HG02763 (cell line): Measurements from ENCODE around the gene SRRD.

Experiments
- ATAC-seq: cut with Tn5 transposase; IDR thresholded peaks from one replicate; pipeline ENCODE4 v1.9.1; 2021; ENCODE audit warnings: mild to moderate bottlenecking, moderate library complexity; ENCODE audit not compliant: unreplicated experiment

SRRD gene

GRCh38 chr22:26481694-26482093 is 2.0 kb upstream of the SRRD start:
- no peak for ATAC-seq

DNA sequence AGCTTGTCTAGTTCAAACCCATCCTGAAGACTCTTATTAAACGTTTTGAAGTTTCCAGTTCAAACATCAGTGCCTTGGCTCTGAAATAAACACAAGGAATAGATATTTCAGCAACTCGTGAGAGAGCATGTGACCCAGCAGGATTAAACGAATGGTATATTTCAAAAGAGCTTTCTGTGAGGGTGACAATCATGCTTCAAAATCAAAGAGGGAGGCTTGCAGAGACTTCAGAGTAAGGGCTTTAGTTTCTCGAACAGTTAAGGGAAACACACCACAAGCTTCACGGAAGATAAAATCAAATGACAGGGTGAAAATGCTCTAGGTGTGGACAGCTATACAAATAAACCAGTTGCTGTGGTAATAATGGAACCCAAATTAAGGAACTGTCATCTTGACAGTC is 1.5 kb upstream of the SRRD start:
- ATAC-seq = no peak

DNA sequence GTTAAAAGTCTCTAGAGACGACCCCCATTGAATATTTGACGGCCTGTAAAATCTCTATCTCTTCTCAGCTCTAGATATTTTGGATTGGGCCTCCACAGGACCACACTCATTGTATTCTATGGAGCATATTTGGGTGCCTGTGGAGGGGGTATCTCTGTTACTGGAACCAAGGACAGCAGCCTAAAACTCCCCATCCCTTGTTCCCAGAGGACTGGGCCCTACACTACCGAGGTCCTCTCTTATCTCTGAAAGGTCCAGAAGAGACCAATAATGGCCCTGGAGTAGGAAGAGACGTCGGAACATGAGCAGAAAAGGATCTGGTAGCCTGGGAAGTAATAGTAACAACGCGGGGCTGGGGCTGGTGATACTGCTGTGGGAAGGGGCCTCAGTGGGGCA is 636 bp upstream of the SRRD start:
- no peak for ATAC-seq

DNA sequence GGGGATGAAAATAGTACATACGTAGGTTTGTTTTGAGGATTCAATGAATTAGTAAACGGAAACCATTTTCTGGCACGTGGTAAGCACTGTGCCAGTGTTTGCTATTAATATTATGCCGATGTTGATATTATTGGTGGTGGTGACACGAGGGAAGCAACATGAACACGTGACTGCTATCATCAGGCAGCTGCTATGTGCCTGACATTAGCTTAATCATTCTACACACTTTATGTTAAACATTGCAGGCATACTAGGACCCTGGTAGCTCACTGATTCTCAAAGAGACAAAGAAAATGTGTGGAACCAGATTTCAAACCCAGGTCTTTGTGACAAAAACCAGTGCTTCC is 656 bp downstream of the SRRD start:
- no peak for ATAC-seq

DNA sequence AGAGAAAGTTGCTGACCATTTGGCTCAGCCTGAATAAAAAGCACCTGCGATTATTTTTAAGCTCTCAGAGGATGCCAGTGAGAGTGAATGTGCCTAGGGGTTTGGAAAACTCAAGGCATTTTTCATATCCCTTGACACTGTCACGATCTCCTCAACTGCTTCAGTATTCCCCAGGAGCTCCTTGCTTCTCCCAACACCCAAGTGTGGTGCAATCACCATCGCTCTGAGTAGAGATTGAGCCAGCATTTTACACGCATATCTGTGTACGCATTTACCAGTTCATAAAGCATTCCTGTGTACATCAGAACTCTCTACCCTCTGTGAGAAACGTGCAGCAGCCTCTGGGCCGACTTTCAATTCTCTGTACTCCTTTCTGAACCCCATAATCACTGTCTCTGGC is 1.3 kb downstream of the SRRD start:
- no peak for ATAC-seq

DNA sequence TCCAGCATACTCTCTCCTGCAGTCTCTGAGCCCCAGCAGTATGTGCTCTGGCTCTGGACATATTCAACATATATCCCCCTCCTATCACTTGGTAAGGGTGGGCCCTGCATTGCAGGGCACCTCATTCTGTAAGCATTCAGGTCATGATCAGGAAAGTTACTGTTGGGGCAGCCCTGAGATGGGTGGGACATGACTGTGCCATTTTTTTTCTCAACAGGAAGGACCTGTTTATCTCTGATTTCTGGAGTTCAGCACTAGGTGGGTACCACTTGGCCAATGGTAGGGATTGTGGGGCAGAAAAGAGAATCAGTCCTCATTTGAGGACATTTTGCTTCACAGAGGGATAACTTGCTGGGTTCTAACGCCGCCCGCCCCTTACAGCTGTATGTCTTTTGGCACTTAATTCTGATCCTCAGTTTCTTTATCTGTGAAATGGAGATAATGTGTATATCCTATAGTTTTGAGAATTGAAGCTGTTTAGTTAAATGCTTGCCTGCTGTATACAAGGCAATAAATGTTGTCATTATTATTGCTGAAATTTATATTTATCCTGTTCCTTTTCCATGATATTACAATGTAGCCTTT is 2.2 kb downstream of the SRRD start:
- ATAC-seq = no peak

DNA sequence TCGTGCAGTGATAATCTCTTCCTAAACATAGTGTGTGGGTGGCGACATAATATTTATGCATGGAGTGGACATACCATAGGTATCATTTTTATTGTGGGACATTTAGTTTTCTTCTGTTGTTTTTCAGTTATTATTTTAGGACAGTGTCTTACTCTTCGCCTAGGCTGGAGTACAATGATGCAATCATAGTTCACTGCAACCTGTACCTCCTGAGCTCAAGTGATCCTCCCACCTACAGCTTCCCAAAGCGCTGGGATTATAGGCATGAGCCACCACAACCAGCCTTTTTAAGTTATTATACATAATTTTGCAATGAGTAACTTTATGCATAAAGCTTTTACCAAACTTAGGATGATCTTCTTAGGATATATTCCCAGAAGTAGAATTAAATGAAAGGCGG is 2.7 kb downstream of the SRRD start:
- no peak for ATAC-seq

DNA sequence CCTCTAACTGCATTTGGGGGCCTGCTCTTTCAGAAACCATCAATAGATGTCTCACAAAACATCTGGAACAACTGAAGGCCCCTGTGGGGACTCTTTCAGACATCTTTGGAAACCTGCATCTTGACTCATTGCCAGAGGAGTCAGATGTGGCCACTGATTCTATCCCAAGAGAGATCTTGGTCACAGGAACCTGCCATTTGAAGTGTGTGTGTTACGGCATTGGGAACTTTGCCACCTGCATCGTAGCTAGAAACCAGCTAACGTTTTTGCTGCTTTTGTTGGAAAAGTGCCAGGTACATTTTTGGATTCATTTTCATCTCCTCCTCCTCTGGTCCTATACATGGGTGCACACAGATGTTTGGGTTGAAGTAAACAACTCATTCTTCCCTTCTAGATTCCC is 4.3 kb downstream of the SRRD start:
- ATAC-seq = no peak

DNA sequence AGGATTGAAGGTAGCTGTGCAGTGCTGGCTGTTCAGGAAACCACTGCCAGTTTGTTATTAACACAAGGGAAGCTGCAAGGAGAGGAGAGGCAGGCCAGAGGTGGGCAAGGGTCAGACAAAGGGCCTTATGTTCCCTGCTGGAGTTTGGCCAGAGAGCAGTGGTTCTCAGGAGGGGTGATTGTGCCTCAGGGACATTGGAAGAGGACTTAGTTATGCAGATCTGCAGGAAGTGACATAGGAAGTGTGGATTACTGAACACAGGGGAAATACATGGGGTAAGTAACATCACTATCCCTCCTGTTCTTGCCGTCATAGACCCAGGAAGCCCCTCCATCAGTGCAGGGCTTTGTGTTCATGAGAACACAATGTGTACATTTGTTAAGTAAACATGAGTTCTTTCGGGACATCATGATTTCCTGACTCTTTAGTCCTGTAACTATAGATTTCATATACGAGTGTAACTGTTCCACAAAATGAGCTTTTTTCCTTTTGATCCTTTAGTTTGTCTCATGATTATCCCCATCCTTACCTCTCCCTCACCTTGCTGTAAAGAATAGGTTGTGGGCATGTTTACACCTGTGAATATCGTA is 5.9 kb downstream of the SRRD start:
- no peak for ATAC-seq

GRCh38 chr22:26492220-26492619 is 8.5 kb downstream of the SRRD start:
- no peak for ATAC-seq

GRCh38 chr22:26494506-26494905 is 10.8 kb downstream of the SRRD start:
- ATAC-seq = no peak

GRCh38 chr22:26496456-26496855 is 12.8 kb downstream of the SRRD start:
- no peak for ATAC-seq

- ATAC-seq = no peak
Observed at GRCh38 chr22:26499188-26499703, 15.6 kb downstream of the SRRD start.

DNA sequence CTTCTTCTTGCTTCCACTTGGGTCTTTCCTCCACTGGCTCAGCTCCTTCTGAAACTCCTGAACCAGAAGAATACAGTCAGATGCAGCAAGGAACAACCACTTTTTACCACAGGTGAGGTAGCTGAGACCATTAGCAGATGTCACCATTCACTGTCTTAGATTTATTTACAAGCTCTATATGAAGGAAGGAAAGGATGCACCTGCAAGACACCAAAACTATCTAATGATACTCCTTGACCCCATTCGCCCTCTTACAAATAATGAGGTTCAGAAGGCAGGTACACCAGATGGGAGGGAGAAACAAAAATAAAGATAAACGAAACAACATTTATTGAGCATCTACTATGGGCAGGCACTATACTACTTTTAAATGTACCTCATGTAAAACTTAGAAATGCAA is 18.3 kb downstream of the SRRD start:
- ATAC-seq = no peak

DNA sequence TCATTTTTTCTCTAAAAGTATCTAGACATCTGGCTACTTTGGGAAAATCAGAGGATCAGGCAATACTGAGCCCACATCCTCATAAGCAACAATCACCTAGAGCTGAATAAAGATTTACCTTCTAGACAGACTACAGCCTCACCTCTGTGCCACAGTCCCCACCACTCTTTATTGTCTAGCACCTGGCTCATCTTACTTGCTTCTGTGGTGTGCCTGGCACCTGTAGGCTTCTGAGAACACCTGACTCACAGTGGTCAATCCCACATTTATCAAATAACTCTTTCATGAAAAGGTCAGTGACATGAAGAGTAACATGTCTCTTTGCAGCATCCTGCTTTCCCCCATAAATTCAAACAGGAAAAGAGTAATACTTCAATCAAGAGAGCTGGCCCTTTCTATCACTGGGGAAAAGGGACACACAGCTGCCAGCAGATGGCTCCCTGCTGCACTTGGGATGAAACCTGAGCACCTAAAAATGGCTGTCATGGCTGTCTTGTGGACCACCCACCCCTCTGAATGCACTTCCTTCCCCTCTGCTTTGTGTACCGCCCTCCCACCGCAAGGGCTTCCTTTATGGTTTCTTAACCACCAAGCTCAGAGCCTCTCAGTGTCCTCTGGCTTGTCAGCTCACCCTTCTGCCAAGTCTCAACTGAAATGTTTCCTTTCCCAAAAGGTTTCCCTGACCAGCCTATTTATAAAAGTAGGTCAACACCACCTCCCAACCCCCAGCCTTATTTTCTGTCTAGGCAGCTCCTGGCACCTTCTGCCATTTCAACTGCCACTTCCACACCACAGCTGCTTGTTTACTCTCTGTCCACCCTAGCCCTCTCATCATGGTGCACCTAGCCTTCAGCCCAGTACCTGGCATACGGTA is 19.2 kb downstream of the SRRD start:
- no peak for ATAC-seq

- ATAC-seq = no peak
Observed at GRCh38 chr22:26503758-26504157, 20.1 kb downstream of the SRRD start.

DNA sequence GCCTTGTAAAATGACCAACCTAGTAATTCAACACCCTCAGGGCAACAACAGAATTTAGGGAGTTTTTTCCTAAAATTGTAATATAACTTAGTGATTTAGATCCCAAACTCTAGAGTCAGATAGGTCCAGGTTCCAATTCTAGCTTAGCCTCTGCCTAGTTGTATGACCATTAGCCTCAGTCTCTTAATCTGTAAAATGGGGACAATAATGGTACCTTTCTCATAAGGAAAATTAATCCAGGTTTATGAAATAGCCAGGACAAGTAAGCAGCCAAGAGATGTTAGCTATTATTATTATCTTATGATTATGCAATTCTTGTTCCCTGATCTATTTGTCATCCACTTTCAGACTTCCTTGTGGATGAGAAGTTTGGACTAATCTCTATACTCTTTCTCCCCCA is 24.5 kb downstream of the SRRD start:
- no peak for ATAC-seq

- ATAC-seq = peak; percentile 88
Observed at GRCh38 chr22:26512149-26512793, 28.6 kb downstream of the SRRD start, which contains the start of gene TFIP11. Gene TFIP11, minus strand, starts transcription at chr22:26512473. Its CDS starts 2,201 bp downstream, at chr22:26510272.

DNA sequence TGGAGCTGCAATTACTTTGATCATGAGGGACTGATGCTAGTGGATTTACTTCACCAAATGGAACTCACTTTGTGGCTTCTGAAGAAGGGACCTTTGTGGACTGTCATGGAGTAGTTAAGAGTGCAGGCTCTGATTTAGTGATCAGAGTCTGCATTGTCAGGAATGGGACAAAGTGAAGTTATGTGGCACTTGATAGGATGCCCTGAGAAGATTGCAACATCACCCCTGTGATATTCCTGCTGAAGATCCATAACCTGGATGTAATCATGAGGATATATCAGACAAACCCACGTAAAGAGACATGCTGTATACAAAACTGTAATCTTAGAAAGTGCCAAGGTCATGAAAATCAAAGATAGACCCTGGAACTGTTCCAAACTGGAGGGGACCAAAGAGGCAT is 30.2 kb downstream of the SRRD start:
- no peak for ATAC-seq

GRCh38 chr22:26514419-26515161 is 30.9 kb downstream of the SRRD start:
- no peak for ATAC-seq

DNA sequence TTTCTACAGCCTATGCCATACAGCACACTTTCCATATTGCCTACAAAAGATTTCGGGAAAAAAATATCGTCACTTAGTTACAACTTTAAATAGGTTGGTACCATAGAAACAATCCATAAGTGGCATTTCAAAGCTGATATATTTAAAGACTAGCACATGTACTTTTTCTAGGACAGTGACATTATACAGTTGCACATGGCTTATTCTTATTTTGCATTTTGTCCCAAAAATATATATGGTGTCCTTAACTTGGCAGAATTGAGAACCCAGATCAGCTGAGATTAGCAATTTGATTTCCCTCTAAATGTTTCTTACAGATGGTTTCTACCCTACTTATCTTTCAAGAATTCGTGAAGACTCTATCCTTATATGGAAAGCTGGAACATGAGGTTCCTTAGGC is 32.3 kb downstream of the SRRD start:
- no peak for ATAC-seq
